K562 treated with DMSO at 1 percent for 12 hours (cell line): Measurements from ENCODE around the gene CA11. TPM values are rescaled to one million over a fixed set of nuclear protein-coding genes. Genes with fewer than 3 reads are reported as not detected.

Source experiments
- total RNA-seq: library from RNA; unstranded; fragments of 300-600 nt; gene quantifications from 2 replicates; pipeline ENCODE4 v1.2.3, GENCODE V29; 2022; ENCODE audit not compliant: insufficient read depth

The CA11 gene
- total RNA-seq = 14.8 and 24.9 TPM in 2 replicates

GRCh38 chr19:48646001-48646721 is at the start of gene CA11:
Gene CA11, minus strand, starts transcription at chr19:48646187. Its CDS starts 555 bp downstream, at chr19:48645632.

GRCh38 chr19:48672994-48673393 is 27.0 kb upstream of the CA11 start, which contains the start of gene NTN5:
Gene NTN5, minus strand, starts transcription at chr19:48673017. Its CDS starts 2,031 bp downstream, at chr19:48670986.

DNA sequence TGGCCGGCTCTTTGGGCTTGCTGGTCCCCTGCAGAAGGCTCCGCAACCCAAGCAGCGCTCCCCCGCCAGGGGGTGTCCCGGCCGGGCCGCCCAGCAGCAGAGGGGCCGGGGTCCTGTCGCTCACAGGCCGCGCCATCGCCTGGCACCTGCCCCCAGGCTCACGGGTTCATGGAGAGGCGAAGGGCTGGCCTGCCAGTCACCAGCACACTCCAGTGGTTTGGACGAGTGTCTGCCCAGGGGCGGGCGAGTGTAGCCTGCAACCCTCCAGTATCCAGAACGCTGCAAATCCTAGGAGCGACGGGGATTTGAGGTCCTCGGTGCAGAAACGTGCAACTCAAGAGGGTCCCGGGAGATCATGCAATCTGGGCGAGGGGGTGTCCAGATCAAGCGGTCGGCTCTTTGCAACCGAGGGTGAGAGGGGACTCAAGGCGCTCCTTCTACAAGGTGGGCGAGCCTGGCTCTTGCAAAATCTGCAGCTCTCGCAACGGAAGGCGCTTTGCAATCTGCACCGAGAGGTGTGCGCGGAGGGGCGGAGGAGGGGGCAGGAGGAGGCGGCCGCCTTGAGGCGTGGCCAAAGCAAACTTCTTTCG is 9.0 kb downstream of the CA11 start, which contains the start of gene DBP:
TSS of gene DBP (minus strand) at position 521 of the 590 bp plus-strand sequence. CDS start at position 136, 385 bp downstream.

DNA sequence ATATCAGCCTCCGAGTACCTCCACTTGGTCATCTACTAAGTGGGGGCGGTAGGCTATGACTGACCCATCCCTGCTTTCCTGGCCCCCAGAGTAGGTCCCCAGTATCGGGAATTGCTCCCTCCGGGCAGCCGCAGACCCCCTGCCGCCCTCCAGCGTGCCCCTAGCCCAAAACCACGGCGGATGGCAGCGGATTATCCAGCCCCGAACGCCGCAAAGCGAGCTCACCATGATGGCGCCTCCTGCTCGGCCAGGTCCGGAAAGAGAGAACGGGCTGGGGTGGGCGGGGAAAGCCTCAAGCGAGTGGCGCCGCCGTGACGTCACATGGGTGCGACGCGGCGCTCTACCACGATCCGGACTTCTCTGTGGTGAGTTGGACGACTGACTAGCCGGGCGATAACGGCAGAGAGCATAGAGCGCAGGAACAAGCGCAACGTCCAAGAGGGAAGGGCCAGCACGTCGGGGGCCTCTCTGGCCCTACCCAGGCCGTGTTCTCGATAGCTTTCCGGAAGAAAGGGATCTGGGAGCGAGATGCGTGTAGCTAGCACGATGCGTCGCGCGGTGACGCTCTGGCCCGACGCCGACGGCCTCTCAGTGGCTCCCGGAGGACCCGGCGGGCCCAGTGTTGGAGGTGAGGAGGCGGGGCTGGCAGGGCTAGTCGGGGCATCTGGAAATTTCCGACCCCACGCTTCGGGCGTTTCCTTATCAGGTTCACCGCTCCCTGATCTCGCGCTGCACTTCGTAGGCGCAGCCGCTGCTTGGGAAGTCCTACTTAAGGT is 26.9 kb downstream of the CA11 start, which contains the start of the genes RPL18 and SPHK2:
TSS of gene RPL18 (minus strand) at position 263 of the 776 bp plus-strand sequence. CDS start at position 228, 35 bp downstream.
TSS of gene SPHK2 (plus strand) at position 591 of the 776 bp plus-strand sequence. CDS start 1,009 bp downstream, outside the sequence.

GRCh38 chr19:48614436-48615230 is 31.4 kb downstream of the CA11 start, which contains the start of gene FAM83E:
Gene FAM83E, minus strand, starts transcription at chr19:48615076. Its CDS starts 1,704 bp downstream, at chr19:48613372.

GRCh38 chr19:48606463-48607358 is 39.3 kb downstream of the CA11 start, which contains the start of gene SPACA4:
Gene SPACA4, plus strand, starts transcription at chr19:48606742. Its CDS starts 237 bp downstream, at chr19:48606979.

Other genes starting within 250 kb of the CA11 start
- 12.5 and 27.2 TPM in 2 replicates for gene GRWD1, start 200.2 kb downstream of the CA11 start, total RNA-seq
- 2.3 and 2.4 TPM in 2 replicates for gene KCNJ14, start 190.6 kb downstream of the CA11 start, total RNA-seq
- gene CYTH2, start 176.8 kb downstream of the CA11 start, total RNA-seq = 56.5 and 72.5 TPM in 2 replicates
- gene LMTK3, start 134.4 kb downstream of the CA11 start, total RNA-seq = 8.5 and 9.9 TPM in 2 replicates
- 1.0 and 2.0 TPM in 2 replicates for gene SULT2B1, start 94.0 kb downstream of the CA11 start, total RNA-seq
- not detected in 2 replicates for gene SPACA4, start 39.4 kb downstream of the CA11 start, total RNA-seq
- 1.2 TPM in 1 of 2 replicates, not detected in the other for gene FAM83E, start 31.1 kb downstream of the CA11 start, total RNA-seq
- 5,080 and 6,810 TPM in 2 replicates for gene RPL18, start 27.0 kb downstream of the CA11 start, total RNA-seq
- gene SPHK2, start 26.7 kb downstream of the CA11 start, total RNA-seq = 7.6 and 8.2 TPM in 2 replicates
- 17.4 and 19.1 TPM in 2 replicates for gene DBP, start 8.8 kb downstream of the CA11 start, total RNA-seq
- gene NTN5, start 26.8 kb upstream of the CA11 start, total RNA-seq = 0.96 and 0.98 TPM in 2 replicates
- 0.23 TPM in 1 of 2 replicates, not detected in the other for gene FUT2, start 49.8 kb upstream of the CA11 start, total RNA-seq
- gene MAMSTR, start 73.5 kb upstream of the CA11 start, total RNA-seq = 0.63 and 0.79 TPM in 2 replicates
- 8.6 and 9.0 TPM in 2 replicates for gene RASIP1, start 94.4 kb upstream of the CA11 start, total RNA-seq
- gene IZUMO1, start 100.7 kb upstream of the CA11 start, total RNA-seq = 0.42 and 0.94 TPM in 2 replicates
- gene FUT1, start 106.5 kb upstream of the CA11 start, total RNA-seq = 3.7 and 11.7 TPM in 2 replicates
- gene FGF21, start 109.3 kb upstream of the CA11 start, total RNA-seq = not detected in 2 replicates
- 67.2 and 83.7 TPM in 2 replicates for gene BCAT2, start 164.8 kb upstream of the CA11 start, total RNA-seq
- gene HSD17B14, start 190.3 kb upstream of the CA11 start, total RNA-seq = 0.88 and 0.99 TPM in 2 replicates
- 29.6 and 35.9 TPM in 2 replicates for gene PLEKHA4, start 222.4 kb upstream of the CA11 start, total RNA-seq
- 73.5 and 96.0 TPM in 2 replicates for gene PPP1R15A, start 226.2 kb upstream of the CA11 start, total RNA-seq